Astrocyte (in vitro differentiated cells and primary cell): ENCODE measurements around the gene GALNT18.

Experiments
- CTCF ChIP-seq: IDR thresholded peaks from 2 replicates; pipeline ENCODE4 v1.5.1; 2011; ENCODE audit warnings: low read depth, mild to moderate bottlenecking, inconsistent platforms, low read length, moderate library complexity; ENCODE audit not compliant: insufficient read depth
- EZH2 ChIP-seq: IDR thresholded peaks from 2 replicates; pipeline ENCODE4 v1.6.1; 2012; ENCODE audit warnings: mild to moderate bottlenecking, low read length, inconsistent platforms; ENCODE audit not compliant: insufficient read depth

GRCh38 chr11:11561991-11562390 is 59.8 kb downstream of the GALNT18 start:
- TF ChIP-seq CTCF (no peak), EZH2 (no peak)
